Lower leg skin (tissue), 3 donors: ENCODE data around the gene OGFOD2.

Source experiments
- POLR2A ChIP-seq, 2 donors: fragments of 450-650 bp; IDR thresholded peaks; one replicate each; pipeline ENCODE4 v1.6.1; 2016 to 2017; ENCODE audit warnings: antibody characterized with exemption in 2 of 2, mild to moderate bottlenecking in 1 of 2, moderate library complexity in 1 of 2
- TF ChIP-seq, protein P1 (sequence below), 3 donors: fragments of 450-650 bp; IDR thresholded peaks; one replicate each; pipeline ENCODE4 v1.5.1; 2016; ENCODE audit warnings: antibody characterized with exemption in 3 of 3, mild to moderate bottlenecking in 3 of 3, moderate library complexity in 2 of 3

DNA sequence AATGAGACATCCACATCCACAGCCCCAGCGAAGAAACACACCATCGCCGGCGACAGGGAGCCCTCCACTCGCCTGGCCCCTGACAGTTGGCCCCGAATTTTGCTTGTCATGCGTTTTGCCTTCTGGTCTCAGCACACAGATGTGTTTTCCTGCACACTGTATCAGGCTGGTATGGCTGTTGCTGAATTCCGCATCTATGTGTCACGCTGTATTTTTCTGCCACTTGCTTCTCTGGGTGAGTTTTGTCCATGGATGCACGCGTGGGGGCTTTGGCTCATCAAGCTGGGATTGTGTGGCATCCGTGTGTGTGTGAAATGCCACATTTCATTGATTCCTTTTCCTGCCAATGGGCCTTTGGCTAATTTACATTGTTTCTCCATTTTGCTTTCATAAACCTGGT, 31.9 kb downstream of the OGFOD2 start:
- TF ChIP-seq POLR2A (IDR thresholded peaks at IDR 0.05): no peak
- TF ChIP-seq, protein P1, sequence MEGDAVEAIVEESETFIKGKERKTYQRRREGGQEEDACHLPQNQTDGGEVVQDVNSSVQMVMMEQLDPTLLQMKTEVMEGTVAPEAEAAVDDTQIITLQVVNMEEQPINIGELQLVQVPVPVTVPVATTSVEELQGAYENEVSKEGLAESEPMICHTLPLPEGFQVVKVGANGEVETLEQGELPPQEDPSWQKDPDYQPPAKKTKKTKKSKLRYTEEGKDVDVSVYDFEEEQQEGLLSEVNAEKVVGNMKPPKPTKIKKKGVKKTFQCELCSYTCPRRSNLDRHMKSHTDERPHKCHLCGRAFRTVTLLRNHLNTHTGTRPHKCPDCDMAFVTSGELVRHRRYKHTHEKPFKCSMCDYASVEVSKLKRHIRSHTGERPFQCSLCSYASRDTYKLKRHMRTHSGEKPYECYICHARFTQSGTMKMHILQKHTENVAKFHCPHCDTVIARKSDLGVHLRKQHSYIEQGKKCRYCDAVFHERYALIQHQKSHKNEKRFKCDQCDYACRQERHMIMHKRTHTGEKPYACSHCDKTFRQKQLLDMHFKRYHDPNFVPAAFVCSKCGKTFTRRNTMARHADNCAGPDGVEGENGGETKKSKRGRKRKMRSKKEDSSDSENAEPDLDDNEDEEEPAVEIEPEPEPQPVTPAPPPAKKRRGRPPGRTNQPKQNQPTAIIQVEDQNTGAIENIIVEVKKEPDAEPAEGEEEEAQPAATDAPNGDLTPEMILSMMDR (IDR thresholded peaks at IDR 0.05): no peak
